ENCODE measurements around the gene TBC1D24. TPM values are rescaled to one million over a fixed set of nuclear protein-coding genes. Genes with fewer than 3 reads are reported as not detected.

TBC1D24 gene
- polyA plus RNA-seq, 1 experiment: 9.2 TPM

- no peaks in the 10 kb centered on the region for H3K27me3 ChIP-seq (ENCODE audit: control insufficient read depth, insufficient read depth, low read length)
- POLR2A ChIA-PET: no interaction called here
- no peak for DNase-seq (ENCODE audit: low read depth)
- H3K4me3 ChIP-seq (ENCODE audit: low read depth, low read length): no peak overlapping the region
- TF ChIP-seq CTCF (IDR thresholded peaks at IDR 0.05; ENCODE audit: insufficient read depth, low read depth, low read length): no peak
- peaks cover 41% of the 10 kb centered on the region for H3K36me3 ChIP-seq (ENCODE audit: control insufficient read depth, insufficient read depth, low read length)
- CTCF ChIA-PET: interaction anchor here (0.6 kb wide), 1 partner anchor 66 kb away, joined by 3 read pairs; no protein-coding TSS in a partner anchor
These were observed 52.3 kb downstream of the TBC1D24 start for GRCh38 chr16:2527071-2527783.

DNA sequence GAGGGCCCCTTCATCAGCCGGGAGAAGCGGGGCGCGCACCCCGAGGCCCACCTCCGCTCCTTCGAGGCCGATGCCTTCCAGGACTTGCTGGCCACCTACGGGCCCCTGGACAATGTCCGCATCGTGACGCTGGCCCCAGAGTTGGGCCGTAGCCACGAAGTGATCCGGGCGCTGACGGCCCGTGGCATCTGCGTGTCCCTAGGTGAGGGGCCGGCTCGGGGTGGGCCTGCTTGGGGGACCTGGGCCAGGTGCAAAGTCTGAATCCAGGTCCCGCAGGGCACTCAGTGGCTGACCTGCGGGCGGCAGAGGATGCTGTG, 52.8 kb downstream of the TBC1D24 start:
- no peak for DNase-seq (ENCODE audit: low read depth)

DNA sequence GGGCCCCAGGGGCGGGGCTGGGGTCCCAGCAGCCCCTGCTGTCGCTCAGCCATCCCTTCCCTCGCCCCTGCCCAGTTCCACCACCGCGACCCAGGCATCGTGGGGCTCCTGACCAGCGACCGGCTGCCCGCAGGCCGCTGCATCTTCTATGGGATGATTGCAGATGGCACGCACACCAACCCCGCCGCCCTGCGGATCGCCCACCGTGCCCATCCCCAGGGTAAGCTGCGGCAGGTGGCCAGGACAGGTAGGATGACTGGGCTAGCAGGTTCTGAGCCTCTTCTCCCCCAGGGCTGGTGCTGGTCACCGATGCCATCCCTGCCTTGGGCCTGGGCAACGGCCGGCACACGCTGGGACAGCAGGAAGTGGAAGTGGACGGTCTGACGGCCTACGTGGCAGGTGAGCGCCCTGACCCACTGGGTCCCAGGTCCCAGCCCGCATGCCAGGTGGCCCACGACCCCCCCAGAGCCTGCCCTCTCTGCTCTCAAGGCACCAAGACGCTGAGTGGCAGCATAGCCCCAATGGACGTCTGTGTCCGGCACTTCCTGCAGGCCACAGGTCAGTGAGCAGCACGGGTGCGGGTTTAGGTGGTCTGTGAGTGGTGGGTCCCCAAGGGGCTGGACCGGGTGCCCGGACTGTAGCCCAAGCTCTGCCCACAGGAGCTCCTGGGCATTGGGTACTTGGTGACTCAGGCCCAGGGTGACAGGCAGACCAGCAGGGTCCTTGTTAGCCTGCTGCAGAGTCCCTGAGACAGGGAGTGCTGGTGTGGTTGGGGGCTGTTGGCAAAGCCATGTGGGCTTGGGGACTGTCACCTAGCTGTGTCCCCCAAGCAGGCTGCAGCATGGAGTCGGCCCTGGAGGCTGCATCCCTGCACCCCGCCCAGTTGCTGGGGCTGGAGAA, 53.5 kb downstream of the TBC1D24 start:
- H3K27me3 ChIP-seq (ENCODE audit: control insufficient read depth, insufficient read depth, low read length): no peaks in the 10 kb centered on the region
- no peak overlapping the region for H3K4me3 ChIP-seq (ENCODE audit: low read depth, low read length)
- H3K36me3 ChIP-seq (ENCODE audit: control insufficient read depth, insufficient read depth, low read length): peaks cover 40% of the 10 kb centered on the region
- POLR2A ChIA-PET: no interaction called here
- no peak for TF ChIP-seq CTCF (IDR thresholded peaks at IDR 0.05; ENCODE audit: insufficient read depth, low read depth, low read length)
- CTCF ChIA-PET: interaction anchor here (0.5 to 0.6 kb wide), 2 partner anchors 64 to 1138 kb away, joined by 3 to 4 read pairs; no protein-coding TSS in a partner anchor
- DNase-seq (ENCODE audit: low read depth): no peak

More for the DNA sequence above, 52.8 kb downstream of the TBC1D24 start:
- TF ChIP-seq CTCF (IDR thresholded peaks at IDR 0.05; ENCODE audit: insufficient read depth, low read depth, low read length): no peak
- ChIA-PET CTCF (no interaction called here), POLR2A (no interaction called here)
- Histone ChIP-seq H3K4me3 (ENCODE audit: low read depth, low read length) (no peak overlapping the region), H3K27me3 (ENCODE audit: control insufficient read depth, insufficient read depth, low read length) (no peaks in the 10 kb centered on the region), H3K36me3 (ENCODE audit: control insufficient read depth, insufficient read depth, low read length) (peaks cover 41% of the 10 kb centered on the region)

DNA sequence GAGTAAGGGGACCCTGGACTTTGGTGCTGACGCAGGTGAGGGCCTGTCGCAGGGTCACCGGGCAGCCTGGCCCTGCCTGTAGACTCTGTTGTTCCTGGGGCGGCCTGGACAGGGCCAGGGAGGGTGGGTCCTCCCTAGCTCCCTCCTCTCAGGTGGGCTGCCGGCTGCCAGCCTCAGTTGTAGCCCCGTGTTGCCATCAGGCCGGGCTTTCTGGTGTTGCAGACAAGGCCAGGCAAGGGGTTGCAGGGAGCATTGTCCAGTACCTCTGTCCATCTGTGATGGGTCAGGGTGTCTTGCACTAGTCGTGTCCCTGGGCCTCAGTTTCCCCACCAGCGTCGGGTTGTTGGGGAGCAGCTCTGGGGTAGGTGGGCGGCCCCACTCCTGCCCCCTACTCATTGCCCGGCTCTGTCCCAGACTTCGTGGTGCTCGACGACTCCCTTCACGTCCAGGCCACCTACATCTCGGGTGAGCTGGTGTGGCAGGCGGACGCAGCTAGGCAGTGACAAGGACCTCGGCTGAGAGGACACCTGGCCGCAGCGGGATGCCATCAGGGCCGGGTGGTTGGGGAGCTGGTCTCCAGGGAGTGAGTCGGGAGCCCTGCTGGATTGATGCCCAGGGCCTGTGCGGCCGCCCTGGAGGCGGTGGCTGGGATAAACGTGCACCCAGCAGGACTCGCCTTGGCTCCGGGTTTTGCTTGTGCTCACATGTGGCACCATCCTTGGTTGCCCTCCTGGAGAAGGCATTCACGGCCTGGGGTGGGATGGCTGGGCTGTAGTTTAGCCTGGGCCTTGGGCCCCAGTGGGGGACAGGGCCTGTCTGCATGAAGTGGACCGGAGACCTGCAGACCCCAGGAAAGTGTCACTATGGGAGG, 54.4 kb downstream of the TBC1D24 start:
- Histone ChIP-seq H3K36me3 (ENCODE audit: control insufficient read depth, insufficient read depth, low read length) (peaks cover 35% of the 10 kb centered on the region), H3K27me3 (ENCODE audit: control insufficient read depth, insufficient read depth, low read length) (no peaks in the 10 kb centered on the region), H3K4me3 (ENCODE audit: low read depth, low read length) (no peak overlapping the region)
- no peak for DNase-seq (ENCODE audit: low read depth)
- POLR2A ChIA-PET: no interaction called here
- no peak for TF ChIP-seq CTCF (IDR thresholded peaks at IDR 0.05; ENCODE audit: insufficient read depth, low read depth, low read length)
- CTCF ChIA-PET: interaction anchor here (0.5 to 1.0 kb wide), 3 partner anchors 7 to 1139 kb away, joined by 3 to 4 read pairs (median 3); no protein-coding TSS in a partner anchor

All from BJ (cell line).